Adrenal gland (tissue), 12 donors: ENCODE data around the gene LOX. TPM values are rescaled to one million over a fixed set of nuclear protein-coding genes. Genes with fewer than 3 reads are reported as not detected.
A peak's percentile ranks its signal among the peaks of the same experiment; 100 is the strongest.

Experiments used
- DNase-seq, 7 donors: peaks; one replicate each; pipeline ENCODE4 v3.0.0-alpha.2; 2019 to 2020
- H3K27ac ChIP-seq, 5 donors: fragments of 200-600 bp; sonication (generic) in 4 of 5; 1 replicate in 3 of 5; 2 replicates in 2 of 5; pipeline versions ENCODE4 v1.5.1 to v1.8.0; 2016 to 2020; ENCODE audit warnings: mild to moderate bottlenecking in 1 of 5
- H3K27me3 ChIP-seq: fragments of 200-600 bp; 2 replicates; pipeline ENCODE4 v1.8.0; 2021
- H3K36me3 ChIP-seq, 2 donors: fragments of 200-600 bp; replicated peaks in 1 of 2; 1 replicate in 1 of 2; 2 replicates in 1 of 2; pipeline versions ENCODE4 v1.5.1 to v1.8.0; 2018 to 2022
- H3K4me1 ChIP-seq, 2 donors: fragments of 200-600 bp; replicated peaks in 1 of 2; 1 replicate in 1 of 2; 2 replicates in 1 of 2; pipeline versions ENCODE4 v1.5.1 to v1.8.0; 2018 to 2021
- H3K4me3 ChIP-seq, 4 donors: fragments of 200-600 bp; sonication (generic) in 3 of 4; one replicate each; pipeline ENCODE4 v1.5.1; 2016 to 2018
- H3K9me3 ChIP-seq, 3 donors: fragments of 200-600 bp; sonication (generic) in 1 of 3; replicated peaks in 1 of 3; 1 replicate in 2 of 3; 2 replicates in 1 of 3; pipeline versions ENCODE4 v1.5.1 to v1.8.0; 2016 to 2021
- CTCF ChIP-seq, 6 experiments: fragments of 450-650 bp in 4 of 6; fragments of 200-600 bp in 2 of 6; sonication (generic) in 1 of 6; IDR thresholded peaks; 1 replicate in 5 of 6; 2 replicates in 1 of 6; pipeline versions ENCODE4 v1.5.1 to v1.8.0; 2016 to 2021; ENCODE audit warnings: antibody characterized with exemption in 6 of 6, mild to moderate bottlenecking in 2 of 6, moderate library complexity in 1 of 6
- POLR2A ChIP-seq, 2 donors: fragments of 450-650 bp; IDR thresholded peaks; one replicate each; pipeline ENCODE4 v1.6.1; 2017; ENCODE audit warnings: antibody characterized with exemption in 2 of 2, mild to moderate bottlenecking in 2 of 2, moderate library complexity in 1 of 2
- WGBS, 4 donors: extraction: QIAGEN DNeasy Blood & Tissue Kit in 2 of 4; methylation state at CpG; one replicate each; pipeline versions ENCODE4 v1.1.5 to v1.1.7; 2013 to 2017; 5-methylcytosine and 5-hydroxymethylcytosine counted together
- intact Hi-C, 2 donors: fragments of 100-400 bp; cut with DNase I; formaldehyde crosslinking; loops; one replicate each; pipeline versions ENCODE4 v1.14.1 to v1.15.0; 2022 to 2023
- polyA plus RNA-seq, 3 donors: library from polyadenylated mRNA; stranded (reverse); fragments of 200-250 nt in 2 of 3; fragments of 350-450 nt in 1 of 3; fragmentation: Illumina TruSeq in 1 of 3; extraction: RNeasy Lipid Tissue Mini Kit (QIAGEN cat#74804) in 1 of 3; gene quantifications; one replicate each; pipeline ENCODE4 v1.2.3, GENCODE V29; 2013 to 2014
- total RNA-seq, 9 donors: library from RNA; depleted of rRNA in 4 of 9; stranded (reverse); fragments of >200 nt in 4 of 9; fragments of 120-200 nt in 1 of 9; fragmentation: NEBNext Ultra II Directional in 1 of 9; extraction: Animal tissue kit (Norgen Biotek cat#: 25700) in 1 of 9; gene quantifications; one replicate each; pipeline versions ENCODE4 v1.1.0 to v1.2.4, GENCODE V29; 2013 to 2023
- donor health status: healthy with polysubstance abuse.
- donor health status: Bipolar disorder and iron deficiency.
- donor health status: DM: yes; HTN: yes; CAD: no.
- donor health status: DM: no; HTN: no; CAD: no.
- donor health status: DM: no; HTN: no; CAD: no.
- donor health status: DM: yes; HTN: yes; CAD: no.

The LOX gene
- total and polyA plus RNA-seq, 12 donors, result 1.9 to 13.6 (median 7.3) TPM

- no peak overlapping the region for H3K4me3 ChIP-seq
- intact Hi-C loops, result no loop called here
- no peaks in the 10 kb centered on the region for H3K4me1 ChIP-seq
- no peaks in the 10 kb centered on the region for H3K36me3 ChIP-seq
- WGBS, 4 donors, result 96 to 98% (median 97%) methylated on average over 3 of the region's 3 CpGs
- no peak for DNase-seq
- H3K27ac ChIP-seq, result no peak overlapping the region
- TF ChIP-seq POLR2A (IDR thresholded peaks at IDR 0.05) (no peak), CTCF (IDR thresholded peaks at IDR 0.05) (no peak)
- no peaks in the 10 kb centered on the region for H3K27me3 ChIP-seq
- H3K9me3 ChIP-seq, result no peaks in the 10 kb centered on the region
Observed at GRCh38 chr5:122051569-122051968, 26.5 kb downstream of the LOX start.

GRCh38 chr5:122050959-122051358, 27.1 kb downstream of the LOX start:
- no peak overlapping the region for H3K4me3 ChIP-seq
- H3K9me3 ChIP-seq, result no peaks in the 10 kb centered on the region
- TF ChIP-seq CTCF (IDR thresholded peaks at IDR 0.05), result no peak
- no peak for TF ChIP-seq POLR2A (IDR thresholded peaks at IDR 0.05)
- H3K27ac ChIP-seq, result no peak overlapping the region
- H3K4me1 ChIP-seq, result no peaks in the 10 kb centered on the region
- intact Hi-C loops, result no loop called here
- H3K36me3 ChIP-seq, result no peaks in the 10 kb centered on the region
- H3K27me3 ChIP-seq, result no peaks in the 10 kb centered on the region
- no peak for DNase-seq

- TF ChIP-seq CTCF (IDR thresholded peaks at IDR 0.05) (no peak), POLR2A (IDR thresholded peaks at IDR 0.05) (no peak)
- H3K9me3 ChIP-seq, result peaks cover 0 to 3% (median 0%) of the 10 kb centered on the region in 3 donors
- H3K4me3 ChIP-seq, result no peak overlapping the region
- H3K27me3 ChIP-seq, result no peaks in the 10 kb centered on the region
- H3K27ac ChIP-seq, result no peak overlapping the region
- intact Hi-C loops, result no loop called here
- DNase-seq, result no peak
- H3K36me3 ChIP-seq, result no peaks in the 10 kb centered on the region
- peaks cover 0 to 7% of the 10 kb centered on the region in 2 donors for H3K4me1 ChIP-seq
- 86 to 94% (median 90%) methylated on average over 3 of the region's 3 CpGs for WGBS, 4 donors
Observed at GRCh38 chr5:122040636-122041302, 37.3 kb downstream of the LOX start.

GRCh38 chr5:122036326-122036725, 41.7 kb downstream of the LOX start:
- peaks cover 0 to 8% of the 10 kb centered on the region in 2 donors for H3K4me1 ChIP-seq
- intact Hi-C loops, result no loop called here
- no peaks in the 10 kb centered on the region for H3K9me3 ChIP-seq
- peak in 2 of 7 donors; percentile 15 to 16 for DNase-seq
- TF ChIP-seq POLR2A (IDR thresholded peaks at IDR 0.05) (no peak), CTCF (IDR thresholded peaks at IDR 0.05) (no peak)
- no peaks in the 10 kb centered on the region for H3K36me3 ChIP-seq
- H3K27me3 ChIP-seq, result no peaks in the 10 kb centered on the region
- WGBS, 4 donors, result 32 to 50% (median 34%) methylated on average over 3 to 4 of the region's 4 CpGs
- no peak overlapping the region for H3K4me3 ChIP-seq
- no peak overlapping the region for H3K27ac ChIP-seq
